ENCODE measurements around the gene FKBP11.

DNA sequence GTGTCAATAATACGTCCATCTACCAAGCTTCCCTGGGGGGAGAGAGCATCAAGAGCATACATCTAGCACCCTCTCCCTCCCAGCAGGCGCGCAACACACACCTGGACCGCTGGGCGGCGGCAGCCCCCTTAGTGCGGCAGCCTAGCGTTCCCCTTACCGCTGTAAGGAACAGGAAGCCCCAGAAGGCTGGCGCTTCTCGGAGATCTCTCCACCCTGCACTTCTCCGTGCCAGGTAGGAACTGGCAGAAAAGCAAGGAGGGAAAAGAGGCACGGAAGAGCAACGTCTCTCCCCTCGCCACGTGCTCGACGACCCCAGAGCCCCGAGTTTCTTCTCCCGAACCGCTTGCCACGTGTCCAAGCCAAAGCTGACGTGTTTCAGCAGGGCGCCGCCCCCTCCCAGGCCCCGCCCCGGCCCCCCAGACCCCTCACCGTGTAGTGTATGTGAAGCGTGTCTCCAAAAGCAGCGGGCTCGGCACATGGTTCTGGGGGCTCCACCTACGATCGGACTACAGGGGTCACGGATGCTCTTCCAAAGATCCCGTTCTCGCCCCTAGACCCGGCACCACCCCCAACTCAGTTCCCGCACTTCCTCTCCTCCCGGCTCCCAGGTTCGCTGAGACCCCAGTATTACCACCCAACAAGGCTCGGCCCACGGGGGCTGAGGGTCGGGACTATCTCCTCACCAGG lies 532 bp downstream of the FKBP11 start:
- TF ChIP-seq, protein P1, sequence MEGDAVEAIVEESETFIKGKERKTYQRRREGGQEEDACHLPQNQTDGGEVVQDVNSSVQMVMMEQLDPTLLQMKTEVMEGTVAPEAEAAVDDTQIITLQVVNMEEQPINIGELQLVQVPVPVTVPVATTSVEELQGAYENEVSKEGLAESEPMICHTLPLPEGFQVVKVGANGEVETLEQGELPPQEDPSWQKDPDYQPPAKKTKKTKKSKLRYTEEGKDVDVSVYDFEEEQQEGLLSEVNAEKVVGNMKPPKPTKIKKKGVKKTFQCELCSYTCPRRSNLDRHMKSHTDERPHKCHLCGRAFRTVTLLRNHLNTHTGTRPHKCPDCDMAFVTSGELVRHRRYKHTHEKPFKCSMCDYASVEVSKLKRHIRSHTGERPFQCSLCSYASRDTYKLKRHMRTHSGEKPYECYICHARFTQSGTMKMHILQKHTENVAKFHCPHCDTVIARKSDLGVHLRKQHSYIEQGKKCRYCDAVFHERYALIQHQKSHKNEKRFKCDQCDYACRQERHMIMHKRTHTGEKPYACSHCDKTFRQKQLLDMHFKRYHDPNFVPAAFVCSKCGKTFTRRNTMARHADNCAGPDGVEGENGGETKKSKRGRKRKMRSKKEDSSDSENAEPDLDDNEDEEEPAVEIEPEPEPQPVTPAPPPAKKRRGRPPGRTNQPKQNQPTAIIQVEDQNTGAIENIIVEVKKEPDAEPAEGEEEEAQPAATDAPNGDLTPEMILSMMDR (IDR thresholded peaks at IDR 0.05) = no peak; the same call in 1 of the 2 replicates
- no peak for TF ChIP-seq POLR2AphosphoS5 (IDR thresholded peaks at IDR 0.05; ENCODE audit: low read depth, low read length)
